ENCODE data around the gene SASS6.
A peak's percentile ranks its signal among the peaks of the same experiment; 100 is the strongest.

SASS6 gene

GRCh38 chr1:100132566-100133477 is at the start of gene SASS6, which contains the start of gene TRMT13:
Gene SASS6 (minus strand): TSS chr1:100132930. CDS start chr1:100132814, 116 bp downstream.
Gene TRMT13 (plus strand): TSS chr1:100133163. CDS start chr1:100133169, 6 bp downstream.
- peak; percentile 97 for DNase-seq

GRCh38 chr1:100178091-100178490 is 45.4 kb upstream of the SASS6 start, which contains the start of gene LRRC39:
Gene LRRC39 (minus strand): TSS chr1:100178256. CDS start chr1:100168516, 9,740 bp downstream.
- no peak for DNase-seq

- DNase-seq: no peak
Observed at GRCh38 chr1:100177295-100178041, 44.7 kb upstream of the SASS6 start.

GRCh38 chr1:100168051-100168450 is 35.3 kb upstream of the SASS6 start:
- DNase-seq: no peak

- no peak for DNase-seq
Observed at GRCh38 chr1:100164702-100165101, 32.0 kb upstream of the SASS6 start.

- DNase-seq: peak; percentile 21
Observed at GRCh38 chr1:100164216-100164615, 31.5 kb upstream of the SASS6 start.

- no peak for DNase-seq
Observed at GRCh38 chr1:100162881-100163280, 30.2 kb upstream of the SASS6 start.

- DNase-seq: no peak
Observed at GRCh38 chr1:100152271-100152670, 19.5 kb upstream of the SASS6 start.

- no peak for DNase-seq
Observed at GRCh38 chr1:100151679-100152078, 18.9 kb upstream of the SASS6 start.

- no peak for DNase-seq
Observed at GRCh38 chr1:100147875-100148274, 15.1 kb upstream of the SASS6 start.

- no peak for DNase-seq
Observed at GRCh38 chr1:100146958-100147357, 14.2 kb upstream of the SASS6 start.

GRCh38 chr1:100145116-100145515 is 12.4 kb upstream of the SASS6 start:
- DNase-seq: no peak

- no peak for DNase-seq
Observed at GRCh38 chr1:100142343-100142742, 9.6 kb upstream of the SASS6 start.

GRCh38 chr1:100141192-100141591 is 8.5 kb upstream of the SASS6 start:
- no peak for DNase-seq

- no peak for DNase-seq
Observed at GRCh38 chr1:100137602-100138001, 4.9 kb upstream of the SASS6 start.

GRCh38 chr1:100134872-100135271 is 2.1 kb upstream of the SASS6 start:
- DNase-seq: no peak

- DNase-seq: no peak
Observed at GRCh38 chr1:100131623-100132022, 1.1 kb downstream of the SASS6 start.

GRCh38 chr1:100130552-100131077 is 2.1 kb downstream of the SASS6 start:
- peak; percentile 15 for DNase-seq

GRCh38 chr1:100127226-100127625 is 5.5 kb downstream of the SASS6 start:
- DNase-seq: no peak

GRCh38 chr1:100122177-100122576 is 10.6 kb downstream of the SASS6 start:
- DNase-seq: no peak

- no peak for DNase-seq
Observed at GRCh38 chr1:100115524-100115923, 17.2 kb downstream of the SASS6 start.

- DNase-seq: no peak
Observed at GRCh38 chr1:100109554-100110066, 23.1 kb downstream of the SASS6 start.

- no peak for DNase-seq
Observed at GRCh38 chr1:100107696-100108095, 25.0 kb downstream of the SASS6 start.
